HG02870 (cell line): ENCODE data around the gene TRMT44.
"Not testable (repeated sequence)": the region's sequence is repeated elsewhere in the genome, so short reads cannot be mapped to it uniquely, and the experiment has no call there.

Experiments used
- ATAC-seq: cut with Tn5 transposase; IDR thresholded peaks from one replicate; pipeline ENCODE4 v1.9.1; 2021; ENCODE audit warnings: mild to moderate bottlenecking, moderate library complexity; ENCODE audit not compliant: unreplicated experiment

The TRMT44 gene

DNA sequence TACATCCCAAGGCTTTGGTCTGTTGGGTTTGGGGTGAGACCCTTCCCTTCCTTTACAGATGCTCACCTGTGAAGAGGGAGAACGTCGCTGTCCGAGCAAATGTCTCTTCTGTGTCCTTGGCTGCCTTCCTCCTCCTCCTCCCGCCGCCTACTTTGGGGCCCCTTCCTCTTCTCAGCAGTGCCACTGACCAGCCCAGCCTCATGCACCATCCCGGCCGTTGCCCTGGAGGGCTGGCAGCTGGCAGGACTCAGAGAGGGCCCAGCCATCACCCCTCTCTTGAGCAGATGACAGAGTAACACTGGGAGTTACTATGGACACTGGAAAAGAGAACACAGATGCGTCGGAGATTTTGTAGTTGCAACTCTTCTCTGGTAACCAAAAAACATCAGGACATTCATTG lies 68.2 kb downstream of the TRMT44 start:
- ATAC-seq = no peak

DNA sequence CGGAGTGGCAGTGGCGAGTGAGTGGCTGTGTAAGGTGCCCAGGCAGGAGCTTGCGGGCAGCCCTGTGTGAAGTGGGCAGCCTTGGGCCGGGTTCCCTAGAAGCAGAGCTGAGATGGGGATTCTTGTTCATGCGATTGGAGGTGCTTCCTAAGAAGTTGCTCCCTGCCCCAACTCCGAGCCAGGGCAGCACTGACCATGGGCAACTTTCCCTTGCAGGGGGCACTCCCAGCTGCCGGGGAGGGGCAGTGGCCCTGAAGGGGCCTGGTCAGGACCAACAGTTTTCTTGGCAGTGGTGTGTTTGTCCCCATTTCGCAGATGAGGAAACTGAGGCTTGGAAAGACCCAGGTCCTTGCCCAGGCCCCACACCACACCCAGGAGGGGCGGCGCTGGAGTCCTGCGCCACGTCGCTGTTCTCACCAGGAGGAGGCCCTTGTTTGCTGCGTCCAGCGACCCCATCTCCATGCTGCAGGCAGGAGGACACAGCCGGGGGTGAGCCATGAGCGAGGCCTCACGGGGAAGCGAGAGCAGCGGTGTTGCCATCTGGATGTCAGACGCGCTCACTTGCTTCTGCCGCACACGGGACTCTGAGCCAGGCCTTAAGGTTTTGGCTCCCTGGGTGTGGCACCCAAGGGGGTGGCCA lies 68.9 kb downstream of the TRMT44 start:
- ATAC-seq = no peak

DNA sequence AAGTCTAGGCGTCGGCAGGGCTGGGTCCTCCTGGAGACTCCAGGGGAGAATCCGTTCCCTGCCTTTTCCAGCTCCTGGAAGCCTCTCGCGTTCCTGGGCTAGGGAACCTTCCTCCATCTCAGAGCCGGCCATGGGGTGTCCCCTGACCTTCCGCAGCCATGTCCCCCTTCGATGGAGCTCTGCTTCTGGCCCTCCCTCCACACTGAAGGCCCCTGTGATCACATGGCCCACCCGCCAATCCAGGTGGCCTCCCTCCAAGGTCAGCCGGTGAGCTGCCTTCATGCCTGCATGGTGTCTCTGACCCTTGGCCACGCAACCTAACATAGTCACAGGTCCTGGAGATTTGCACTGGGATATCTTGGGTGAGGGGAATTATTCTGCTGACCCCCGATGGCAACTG lies 69.6 kb downstream of the TRMT44 start:
- ATAC-seq = no peak

DNA sequence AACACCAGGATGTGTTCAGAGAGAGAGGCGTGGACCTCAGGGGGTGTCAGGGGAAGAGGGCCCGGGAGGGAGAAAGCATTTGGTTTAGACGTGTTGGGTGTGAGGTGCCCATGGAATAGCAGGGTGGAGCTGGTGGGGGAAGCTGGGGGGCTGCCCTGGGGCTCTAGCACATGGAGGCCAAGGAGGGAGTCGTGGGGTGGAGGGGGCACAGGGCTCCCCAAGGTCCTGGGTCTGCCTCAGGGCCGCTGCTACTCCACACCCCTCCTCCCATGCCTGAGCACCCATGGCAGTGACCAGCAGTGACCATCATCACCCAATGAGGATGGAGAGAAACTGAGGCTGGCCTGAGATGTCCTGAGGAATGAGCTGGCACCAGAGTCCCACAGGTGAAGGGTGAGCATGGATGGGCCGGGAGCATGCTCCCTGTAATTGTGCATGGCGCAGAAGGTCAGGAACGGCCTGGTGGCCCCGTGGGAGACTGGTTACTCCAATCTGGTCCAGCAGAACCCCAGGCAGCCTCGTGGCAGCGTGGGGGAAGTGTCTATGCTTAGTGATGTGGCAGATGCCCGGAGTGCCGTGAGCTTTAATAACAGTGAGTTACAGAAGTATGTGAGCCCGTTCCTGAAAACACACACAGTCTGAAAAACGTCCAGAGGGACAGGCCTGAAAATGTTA lies 70.2 kb downstream of the TRMT44 start:
- no peak for ATAC-seq

DNA sequence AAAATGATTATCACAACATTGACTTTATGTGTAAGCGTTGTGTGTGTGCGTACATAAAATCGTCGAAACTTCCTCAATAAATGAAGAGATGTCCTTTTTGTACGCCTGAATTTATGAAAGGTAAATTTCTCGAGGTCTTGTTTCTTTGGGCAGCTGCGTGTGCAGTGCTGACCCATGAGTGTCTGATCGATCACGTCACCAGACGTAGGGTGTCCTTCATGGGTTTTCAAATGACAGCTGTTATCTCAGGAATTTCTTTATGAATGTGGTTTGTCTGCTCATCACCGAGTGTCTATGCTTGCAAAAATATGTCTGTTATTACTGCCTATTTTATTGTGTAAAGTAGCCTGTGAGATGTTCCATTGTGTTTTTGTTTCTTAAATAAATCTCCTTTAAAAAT lies 71.9 kb downstream of the TRMT44 start:
- no peak for ATAC-seq

DNA sequence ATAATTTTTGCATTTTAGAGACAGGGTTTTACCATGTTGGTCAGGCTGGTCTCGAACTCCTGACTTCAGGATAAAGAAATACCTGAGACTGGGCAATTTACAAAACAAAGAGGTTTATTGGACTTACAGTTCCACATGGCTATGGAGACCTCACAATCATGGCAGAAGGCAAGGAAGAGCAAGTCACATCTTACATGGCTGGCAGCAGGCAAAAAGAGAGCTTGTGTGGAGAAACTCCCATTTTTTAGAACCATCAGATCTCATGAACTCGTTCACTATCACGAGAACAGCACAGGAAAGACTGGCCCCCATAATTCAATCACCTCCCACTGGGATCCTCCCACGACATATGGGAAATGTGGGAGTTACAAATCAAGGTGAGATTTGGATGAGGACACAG lies 72.5 kb downstream of the TRMT44 start:
- ATAC-seq = not testable (repeated sequence)

DNA sequence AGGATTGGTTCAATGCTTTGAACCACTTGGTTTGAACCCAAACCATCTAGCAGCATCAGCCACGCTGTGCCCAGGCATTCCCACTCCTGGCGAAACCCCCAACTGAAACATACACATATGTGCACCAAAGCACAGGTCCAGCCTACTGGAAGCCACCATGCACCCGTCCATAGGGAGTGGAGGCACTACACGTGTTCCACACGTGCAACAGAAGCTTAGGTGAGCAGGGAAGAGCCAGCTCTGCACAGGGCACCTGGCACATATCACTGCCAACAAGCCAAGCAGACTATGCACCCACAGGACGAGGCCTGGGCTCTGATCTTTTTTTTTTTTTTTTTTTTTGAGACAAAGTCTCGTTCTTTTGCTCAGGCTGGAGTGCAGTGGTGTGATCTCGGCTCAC lies 73.4 kb downstream of the TRMT44 start:
- ATAC-seq = no peak

DNA sequence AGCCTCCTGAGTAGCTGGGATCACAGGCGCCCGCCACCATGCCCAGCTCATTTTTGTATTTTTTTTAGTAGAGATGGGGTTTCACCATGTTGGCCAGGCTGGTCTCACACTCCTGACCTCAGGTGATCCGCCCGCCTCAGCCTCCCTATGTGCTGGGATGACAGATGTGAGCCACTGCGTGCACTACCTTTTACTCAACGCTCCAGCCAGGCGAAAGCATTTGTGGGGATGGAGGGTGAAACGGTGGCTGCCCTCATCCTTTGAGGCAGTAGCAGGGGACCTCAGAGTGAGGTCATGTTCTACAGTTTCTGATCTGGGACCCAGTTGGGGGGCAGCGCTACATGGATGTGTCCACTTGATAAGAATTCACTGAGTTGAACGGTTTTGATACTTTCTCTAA lies 73.8 kb downstream of the TRMT44 start:
- no peak for ATAC-seq

DNA sequence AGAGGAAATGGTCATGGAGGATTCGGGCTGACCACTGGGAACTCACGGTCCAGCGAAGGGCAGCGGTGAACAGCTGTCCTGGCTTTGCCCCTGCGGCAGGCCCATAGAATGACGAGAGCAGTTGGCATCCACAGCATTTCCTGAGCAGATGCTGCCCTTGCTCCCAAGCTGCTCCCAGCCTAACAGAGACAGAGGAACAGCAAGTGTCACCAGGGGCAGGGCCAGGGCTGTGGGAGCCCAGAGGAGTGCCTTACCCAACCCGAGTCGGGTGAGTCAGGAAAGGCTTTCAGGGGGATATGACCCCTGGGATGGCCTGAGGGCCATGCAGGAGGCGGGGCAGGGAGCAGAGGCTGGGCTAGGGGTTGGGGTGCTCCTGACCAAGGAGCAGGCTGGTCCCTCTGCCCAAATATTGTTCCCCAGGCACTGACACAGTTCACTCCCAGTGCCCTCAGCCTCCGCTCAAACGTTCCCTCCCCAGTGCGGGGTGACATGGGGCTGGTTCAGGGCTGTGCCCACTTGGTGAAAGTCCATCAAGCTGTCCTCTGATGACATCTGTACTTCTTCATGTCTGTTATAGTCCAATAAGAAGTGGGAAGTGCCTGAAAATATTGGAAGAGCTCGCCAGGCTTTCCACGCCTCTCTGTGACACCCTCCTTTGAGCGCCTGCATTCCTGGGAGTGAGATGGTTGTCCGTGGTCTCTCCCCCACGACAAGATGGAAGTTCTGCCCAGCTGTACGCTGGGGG lies 74.9 kb downstream of the TRMT44 start:
- ATAC-seq = no peak

DNA sequence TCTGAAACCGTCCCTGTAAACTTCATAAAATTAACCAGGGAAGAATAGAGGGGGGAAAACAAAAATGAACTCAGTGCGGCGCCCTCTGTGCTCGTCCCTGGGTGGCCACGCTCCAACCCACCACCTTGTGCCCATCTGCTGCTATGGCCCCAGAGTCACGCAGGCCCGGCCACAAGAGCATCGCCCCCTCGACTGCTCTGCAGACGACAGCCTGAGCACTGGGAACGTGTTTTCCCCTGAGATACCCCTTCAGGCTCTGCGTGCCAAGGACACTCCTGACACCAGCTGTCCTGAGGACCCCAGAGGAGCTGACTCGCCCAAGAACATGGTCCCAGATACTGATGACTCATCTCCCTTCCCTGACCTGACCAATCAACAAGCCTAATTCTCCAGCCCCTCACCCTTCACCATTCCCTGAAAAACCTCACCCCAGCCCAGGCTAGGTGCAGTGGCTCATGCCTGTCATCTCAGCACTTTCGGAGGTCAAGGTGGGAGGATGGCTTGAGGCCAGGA lies 75.5 kb downstream of the TRMT44 start:
- no peak for ATAC-seq

DNA sequence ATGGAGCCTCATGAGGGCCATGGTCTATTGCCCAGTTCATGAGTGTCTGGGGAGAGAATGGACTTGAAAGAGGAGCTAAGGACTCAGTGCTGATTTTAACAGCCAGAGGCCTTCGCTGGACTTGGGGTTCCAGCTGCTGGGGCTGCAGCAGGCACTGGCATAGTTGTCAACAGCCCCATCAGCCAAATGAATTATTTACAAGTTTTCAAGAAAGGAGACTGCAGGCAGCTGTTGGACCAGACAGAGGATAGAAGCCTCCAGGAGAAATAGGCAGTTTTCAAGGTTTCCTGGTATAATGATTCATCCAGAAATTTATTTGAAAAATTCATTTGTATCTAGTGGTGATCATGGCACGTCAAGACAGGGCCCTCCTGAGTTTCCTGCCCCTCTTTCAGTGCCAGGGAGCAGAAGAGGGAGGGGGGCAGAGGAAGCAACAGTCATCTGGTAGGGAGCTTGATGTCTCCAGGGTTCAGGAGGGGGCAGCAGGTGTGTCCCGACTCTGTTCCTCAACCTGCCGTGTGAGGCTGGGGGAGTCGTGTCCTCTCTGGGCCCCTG lies 76.5 kb downstream of the TRMT44 start:
- ATAC-seq = no peak

DNA sequence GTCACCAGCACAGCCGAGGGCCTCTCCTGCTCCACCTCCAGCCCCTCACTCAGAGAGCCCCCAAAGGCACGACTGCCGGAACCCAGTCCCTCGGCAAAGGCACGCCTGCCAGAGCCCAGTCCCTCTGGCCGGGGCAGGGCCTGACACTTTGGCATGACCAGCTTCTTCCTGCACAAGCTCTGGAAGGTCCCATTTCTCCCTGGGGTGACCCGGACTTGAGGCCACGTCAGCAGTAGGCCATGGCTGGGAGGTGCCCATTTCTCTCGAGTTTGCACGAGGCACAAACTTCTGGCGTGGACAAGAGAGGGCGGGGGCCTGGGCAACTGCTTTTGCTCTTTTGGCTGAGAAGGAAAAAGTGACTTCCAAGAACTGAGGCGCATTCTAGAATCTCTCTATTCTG lies 77.4 kb downstream of the TRMT44 start:
- ATAC-seq = no peak

DNA sequence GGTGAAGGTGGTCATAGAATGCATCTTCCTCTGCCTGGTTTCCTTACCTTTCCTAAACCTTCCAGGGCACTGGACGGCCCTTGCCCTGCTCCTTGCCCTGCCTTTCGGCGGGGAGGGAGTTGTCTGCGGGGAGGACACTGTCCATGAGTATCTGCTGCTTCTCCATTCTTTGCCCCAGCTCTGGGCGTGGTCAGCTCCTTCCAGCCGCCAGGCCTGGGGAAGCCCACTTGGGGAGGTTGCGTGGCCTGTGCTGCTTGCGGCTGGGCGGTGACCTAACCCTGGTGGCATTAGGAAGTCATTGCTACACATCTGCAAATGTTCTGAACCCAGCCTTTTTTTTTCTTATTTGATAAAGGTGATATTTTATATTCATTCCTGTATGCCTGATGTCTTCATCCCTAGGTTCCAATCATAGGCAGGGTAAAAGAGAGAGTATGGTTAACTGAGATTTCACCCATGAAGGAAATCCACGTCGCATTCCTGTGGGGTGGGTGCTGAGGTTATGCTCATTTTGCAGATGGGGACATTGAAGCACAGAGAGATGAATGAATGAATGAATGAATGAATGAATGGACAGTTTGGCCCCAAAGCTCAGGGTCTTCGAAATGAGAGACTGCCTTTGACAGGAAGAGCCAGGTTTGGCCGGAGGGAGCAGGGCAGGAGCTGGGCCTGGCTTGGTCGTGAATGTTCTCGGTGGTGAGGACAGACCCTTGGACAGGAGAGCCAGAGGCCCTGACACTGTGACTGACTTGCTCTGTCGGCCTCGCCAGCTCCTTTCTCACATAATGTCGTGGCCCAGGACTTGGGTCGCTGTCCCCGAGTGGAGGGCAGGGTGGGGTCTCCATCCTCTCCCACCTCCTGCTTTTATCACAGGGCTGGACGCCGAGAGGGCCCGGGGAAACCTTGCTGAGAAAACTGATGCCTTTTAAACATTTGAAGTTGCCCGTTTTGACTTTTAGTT lies 81.9 kb downstream of the TRMT44 start:
- ATAC-seq = no peak

DNA sequence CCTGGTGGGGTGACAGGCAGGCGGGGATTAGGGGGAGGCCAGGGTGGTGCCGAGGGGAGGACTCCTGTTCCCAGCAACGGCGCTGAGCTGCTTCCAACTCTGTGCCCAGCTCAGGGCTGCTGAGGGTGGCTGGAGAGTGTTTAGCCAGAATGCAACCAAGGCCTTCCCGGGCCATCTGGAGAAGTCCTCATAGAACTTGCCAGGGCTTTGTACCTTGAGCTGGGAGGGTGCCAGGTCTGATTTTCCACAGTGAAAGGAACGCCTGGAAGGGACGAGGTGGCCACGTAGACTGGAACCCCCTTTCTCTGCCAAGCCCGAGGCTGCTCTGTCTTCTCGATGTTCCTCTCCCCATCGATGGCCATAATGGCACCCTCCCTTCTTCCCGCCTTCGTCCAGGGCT lies 82.6 kb downstream of the TRMT44 start:
- ATAC-seq = no peak

DNA sequence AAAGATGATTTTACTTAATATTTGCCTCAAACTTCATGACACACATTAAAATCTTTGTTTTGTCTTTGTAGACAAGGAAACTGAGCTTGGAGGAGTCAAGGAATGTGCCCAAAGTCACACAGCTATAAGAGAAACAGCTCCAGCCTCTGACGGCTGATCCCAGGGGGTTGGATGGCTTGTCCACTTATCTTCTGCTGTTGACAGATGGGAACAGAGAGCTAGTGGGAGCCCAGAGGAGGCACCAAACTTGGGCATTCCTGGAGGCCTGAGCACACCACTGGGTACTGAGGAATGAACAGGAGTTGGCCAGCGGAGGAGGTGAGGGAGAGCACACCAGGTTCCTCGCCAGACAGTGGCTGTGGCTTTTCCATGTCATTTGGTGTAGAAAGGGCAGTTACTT lies 83.2 kb downstream of the TRMT44 start:
- no peak for ATAC-seq

DNA sequence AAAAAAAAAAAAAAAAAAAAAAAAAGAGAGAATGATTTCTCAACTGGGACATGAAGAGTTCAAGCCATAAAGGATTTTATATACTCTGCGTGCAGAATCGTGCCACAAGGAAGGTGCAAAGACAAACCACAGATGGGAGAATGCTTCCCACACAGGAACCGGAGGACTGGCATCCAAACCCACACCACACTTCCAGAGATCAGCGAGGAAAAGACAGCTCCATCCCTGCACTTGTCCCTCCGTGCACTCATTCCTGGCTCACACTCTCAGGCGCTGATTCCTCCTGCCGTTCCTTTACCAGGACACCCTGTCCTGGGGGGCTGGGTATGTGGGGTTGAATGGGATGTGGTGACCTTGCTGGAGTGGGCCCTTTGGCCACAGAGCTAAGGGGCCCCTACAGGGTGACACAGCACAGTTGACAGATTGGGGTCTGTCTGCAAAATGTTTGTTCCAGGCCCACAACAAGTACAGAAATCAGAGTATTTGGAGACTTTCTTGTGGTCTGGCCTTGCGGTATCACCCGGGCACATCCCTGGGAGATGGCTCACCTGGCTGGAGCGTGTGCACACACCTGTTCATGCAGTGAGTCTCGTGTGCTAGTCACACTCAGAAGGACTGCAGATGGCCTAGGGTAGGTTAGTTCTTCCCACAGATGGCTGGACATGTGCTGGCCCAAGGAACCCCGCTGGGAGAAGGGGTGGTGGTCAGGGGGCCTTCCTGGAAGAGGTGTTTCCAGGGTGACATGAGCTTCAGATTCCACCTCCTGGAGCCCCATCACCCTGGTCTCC lies 84.2 kb downstream of the TRMT44 start:
- no peak for ATAC-seq

DNA sequence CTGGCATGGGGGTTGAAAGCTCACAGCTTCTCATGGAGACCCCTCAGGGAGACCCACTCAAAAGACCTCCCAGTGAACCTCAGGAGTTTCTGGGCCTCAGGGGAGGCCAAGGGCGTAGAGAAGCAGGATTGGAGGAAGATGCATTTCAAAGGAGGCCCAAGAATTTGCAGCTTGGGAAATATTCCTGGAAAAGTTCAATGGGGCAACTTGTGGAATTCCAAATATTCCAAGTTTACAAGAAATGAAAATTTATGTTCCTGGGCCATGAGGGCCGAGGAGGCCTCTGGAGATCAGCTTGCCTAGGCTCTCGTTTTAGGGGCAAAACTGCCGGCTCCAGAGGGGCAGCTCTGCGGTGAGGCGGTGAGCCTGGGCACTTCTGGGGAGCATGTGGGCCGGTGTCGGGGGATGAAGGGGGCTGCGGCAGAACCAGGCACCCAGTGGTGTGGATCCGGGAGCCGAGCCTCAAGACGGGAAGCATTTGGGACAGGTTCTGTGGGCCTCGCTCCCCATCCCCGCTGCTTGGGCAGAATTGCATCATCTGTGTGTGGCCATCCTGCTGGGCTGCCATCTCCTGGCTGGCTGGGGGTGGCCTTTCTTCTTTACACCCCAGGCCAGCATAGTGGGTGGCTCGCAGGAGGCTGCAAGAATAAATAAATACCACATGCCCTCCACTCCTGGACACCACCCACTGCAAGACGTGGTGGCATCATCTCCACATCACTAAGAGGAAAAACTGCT lies 85.0 kb downstream of the TRMT44 start:
- no peak for ATAC-seq
